ENCODE results near the gene KLK10.

KLK10 gene

DNA sequence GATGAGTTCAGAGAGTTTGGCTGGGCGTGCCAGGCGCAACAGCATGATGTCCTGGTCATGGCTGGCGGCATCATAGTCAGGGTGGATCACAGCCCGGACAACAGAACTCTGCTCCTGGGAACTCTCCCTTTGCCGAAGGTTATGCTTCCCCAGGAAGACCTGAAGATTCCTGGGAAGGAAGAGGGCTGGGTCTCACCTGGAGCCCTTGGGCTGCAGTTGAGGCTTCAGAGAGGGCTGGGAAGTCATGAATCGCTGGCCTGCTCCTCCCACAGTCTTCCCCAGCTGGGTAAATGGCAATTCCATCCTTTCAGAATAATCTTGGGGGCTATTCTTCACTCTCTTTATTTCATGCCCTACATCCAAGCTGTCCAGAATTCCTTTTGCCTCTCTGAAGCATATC is 56.1 kb downstream of the KLK10 start:
- DNase-seq, result no peak
